ENCODE measurements around the gene PIEZO1.

The PIEZO1 gene

GRCh38 chr16:88764913-88765349 is 20.1 kb downstream of the PIEZO1 start:
- DNase-seq, result no peak

- no peak for DNase-seq
Measured at GRCh38 chr16:88764080-88764479, 20.9 kb downstream of the PIEZO1 start.

GRCh38 chr16:88763502-88764053 is 21.4 kb downstream of the PIEZO1 start:
- no peak for DNase-seq

- no peak for DNase-seq
Measured at GRCh38 chr16:88762941-88763340, 22.1 kb downstream of the PIEZO1 start.

GRCh38 chr16:88762258-88762870 is 22.7 kb downstream of the PIEZO1 start:
- no peak for DNase-seq

- no peak for DNase-seq
Measured at GRCh38 chr16:88761830-88762229, 23.2 kb downstream of the PIEZO1 start.

- DNase-seq, result no peak
Measured at GRCh38 chr16:88761143-88761534, 23.9 kb downstream of the PIEZO1 start.

GRCh38 chr16:88760424-88761142 is 24.4 kb downstream of the PIEZO1 start:
- DNase-seq, result no peak

- DNase-seq, result no peak
Measured at GRCh38 chr16:88759976-88760350, 25.1 kb downstream of the PIEZO1 start.

- no peak for DNase-seq
Measured at GRCh38 chr16:88759245-88759975, 25.6 kb downstream of the PIEZO1 start.

- no peak for DNase-seq
Measured at GRCh38 chr16:88758944-88759244, 26.1 kb downstream of the PIEZO1 start.

GRCh38 chr16:88758227-88758943 is 26.6 kb downstream of the PIEZO1 start:
- no peak for DNase-seq

GRCh38 chr16:88755745-88756443 is 29.1 kb downstream of the PIEZO1 start:
- DNase-seq, result no peak

GRCh38 chr16:88754912-88755744 is 29.9 kb downstream of the PIEZO1 start:
- no peak for DNase-seq

- no peak for DNase-seq
Measured at GRCh38 chr16:88754109-88754911, 30.7 kb downstream of the PIEZO1 start.

GRCh38 chr16:88753602-88754001 is 31.4 kb downstream of the PIEZO1 start:
- no peak for DNase-seq

GRCh38 chr16:88753191-88753590 is 31.8 kb downstream of the PIEZO1 start:
- DNase-seq, result no peak

GRCh38 chr16:88752386-88753002 is 32.5 kb downstream of the PIEZO1 start:
- DNase-seq, result no peak

GRCh38 chr16:88750854-88751253 is 34.2 kb downstream of the PIEZO1 start:
- no peak for DNase-seq

- no peak for DNase-seq
Measured at GRCh38 chr16:88749358-88749757, 35.7 kb downstream of the PIEZO1 start.

All from NCI-H2081 treated with DMSO at 0.1 percent for 48 hours (cell line).